ENCODE results near the gene CPAMD8.

GRCh38 chr19:17058236-17058635 is 31.6 kb upstream of the CPAMD8 start:
- no peak for TF ChIP-seq CTCF (IDR thresholded peaks at IDR 0.05; ENCODE audit: low read depth, low read length)
- no peak for TF ChIP-seq MAX (IDR thresholded peaks at IDR 0.05; ENCODE audit: low read depth, low read length)

Data from NB4 (cell line).